Liver (tissue), 9 donors: Measurements from ENCODE around the gene ADCY10. TPM values are rescaled to one million over a fixed set of nuclear protein-coding genes. Genes with fewer than 3 reads are reported as not detected.
"Not testable (repeated sequence)": the region's sequence is repeated elsewhere in the genome, so short reads cannot be mapped to it uniquely, and the experiment has no call there.

ENCODE experiments used
- DNase-seq: peaks from one replicate; pipeline ENCODE4 v3.0.0-alpha.2; 2017; ENCODE audit warnings: low spot score
- H3K27ac ChIP-seq, 2 donors: one replicate each; pipeline ENCODE4 v1.7.0; 2013; ENCODE audit warnings: inconsistent platforms in 2 of 2, low read length in 2 of 2, control low read depth in 1 of 2, low read depth in 1 of 2, mild to moderate bottlenecking in 1 of 2
- H3K27me3 ChIP-seq, 4 donors: one replicate each; pipeline versions ENCODE4 v1.6.1 to v1.7.0; 2013; ENCODE audit warnings: low read length in 3 of 4, inconsistent platforms in 1 of 4, mild to moderate bottlenecking in 1 of 4, moderate library complexity in 1 of 4; ENCODE audit not compliant: control insufficient read depth in 4 of 4, insufficient read depth in 4 of 4
- H3K36me3 ChIP-seq, 4 donors: one replicate each; pipeline versions ENCODE4 v1.6.1 to v1.7.0; 2013; ENCODE audit warnings: low read length in 3 of 4, mild to moderate bottlenecking in 3 of 4, low read depth in 1 of 4, moderate library complexity in 1 of 4; ENCODE audit not compliant: control insufficient read depth in 4 of 4, insufficient read depth in 3 of 4
- H3K4me1 ChIP-seq, 4 donors: one replicate each; pipeline versions ENCODE4 v1.6.1 to v1.7.0; 2013; ENCODE audit warnings: low read length in 3 of 4, mild to moderate bottlenecking in 3 of 4, moderate library complexity in 1 of 4; ENCODE audit not compliant: control insufficient read depth in 4 of 4, insufficient read depth in 4 of 4
- H3K4me3 ChIP-seq, 3 donors: one replicate each; pipeline versions ENCODE4 v1.6.1 to v1.7.0; 2013; ENCODE audit warnings: low read length in 3 of 3, control low read depth in 1 of 3, low read depth in 1 of 3, mild to moderate bottlenecking in 1 of 3
- H3K9ac ChIP-seq, 2 donors: one replicate each; pipeline ENCODE4 v1.7.0; 2013; ENCODE audit warnings: low read length in 2 of 2, mild to moderate bottlenecking in 2 of 2, moderate library complexity in 2 of 2, control low read depth in 1 of 2, low read depth in 1 of 2
- H3K9me3 ChIP-seq, 4 donors: one replicate each; pipeline versions ENCODE4 v1.6.1 to v1.7.0; 2013; ENCODE audit warnings: low read length in 3 of 4; ENCODE audit not compliant: control insufficient read depth in 4 of 4
- EGR1 ChIP-seq, 2 donors: IDR thresholded peaks; 2 replicates each; pipeline ENCODE4 v1.6.1; 2016 to 2018; ENCODE audit warnings: antibody characterized with exemption in 2 of 2, low read depth in 2 of 2
- FOXA1 ChIP-seq: IDR thresholded peaks from 2 replicates; pipeline ENCODE4 v1.6.1; 2016; ENCODE audit warnings: antibody characterized with exemption
- GABPA ChIP-seq, 2 donors: IDR thresholded peaks in 1 of 2; conservative IDR thresholded peaks in 1 of 2; 2 replicates each; pipeline ENCODE4 v1.6.1; 2016; ENCODE audit warnings: antibody characterized with exemption in 2 of 2, mild to moderate bottlenecking in 1 of 2, moderate library complexity in 1 of 2
- HNF4A ChIP-seq, 2 donors: conservative IDR thresholded peaks; 2 replicates each; pipeline ENCODE4 v1.6.1; 2016; ENCODE audit warnings: antibody characterized with exemption in 2 of 2, mild to moderate bottlenecking in 2 of 2
- HNF4G ChIP-seq: IDR thresholded peaks from 2 replicates; pipeline ENCODE4 v1.6.1; 2016; ENCODE audit warnings: antibody characterized with exemption
- JUND ChIP-seq, 2 donors: IDR thresholded peaks; 2 replicates each; pipeline ENCODE4 v1.6.1; 2016; ENCODE audit warnings: antibody characterized with exemption in 2 of 2
- NR2F2 ChIP-seq: IDR thresholded peaks from 2 replicates; pipeline ENCODE4 v1.6.1; 2016; ENCODE audit warnings: antibody characterized with exemption
- SP1 ChIP-seq: IDR thresholded peaks from 2 replicates; pipeline ENCODE4 v1.6.1; 2018; ENCODE audit warnings: antibody characterized with exemption, mild to moderate bottlenecking
- TAF1 ChIP-seq: conservative IDR thresholded peaks from 2 replicates; pipeline ENCODE4 v1.6.1; 2016; ENCODE audit warnings: antibody characterized with exemption, mild to moderate bottlenecking
- WGBS: extraction: QIAGEN DNeasy Blood & Tissue Kit; methylation state at CpG from one replicate; pipeline ENCODE4 v1.1.7; 2013; 5-methylcytosine and 5-hydroxymethylcytosine counted together
- polyA plus RNA-seq, 2 donors: library from polyadenylated mRNA; stranded (reverse) in 1 of 2; unstranded in 1 of 2; fragments of 200-250 nt in 1 of 2; fragments of >200 nt in 1 of 2; fragmentation: Nextera tagmentation in 1 of 2; extraction: Ambion mirVana in 1 of 2; gene quantifications; one replicate each; pipeline versions ENCODE4 v1.2.1 to v1.2.3, GENCODE V29; 2013 to 2015
- total RNA-seq, 2 donors: library from RNA; depleted of rRNA; stranded (reverse); fragments of >200 nt; gene quantifications; one replicate each; pipeline ENCODE4 v1.2.3, GENCODE V29; 2014
- TF ChIP-seq, protein P1 (sequence below): fragments of 150-350 bp; IDR thresholded peaks from 2 replicates; pipeline ENCODE4 v1.5.1; 2017; ENCODE audit warnings: improper control_type of control experiment, low read depth, low read length; ENCODE audit not compliant: missing input control
- TF ChIP-seq, protein P2 (sequence below): IDR thresholded peaks from 2 replicates; pipeline ENCODE4 v1.6.1; 2016; ENCODE audit warnings: antibody characterized with exemption
- TF ChIP-seq, protein P3 (sequence below): IDR thresholded peaks from 2 replicates; pipeline ENCODE4 v1.6.1; 2016; ENCODE audit warnings: antibody characterized with exemption, mild to moderate bottlenecking
- TF ChIP-seq, protein P4 (sequence below): IDR thresholded peaks from 2 replicates; pipeline ENCODE4 v1.6.1; 2016; ENCODE audit warnings: antibody characterized with exemption
- TF ChIP-seq, protein P5 (sequence below): IDR thresholded peaks from 2 replicates; pipeline ENCODE4 v1.6.1; 2016; ENCODE audit warnings: antibody characterized with exemption
- donor health status: healthy.
- donor health status: healthy.
- donor health status: healthy.
- donor health status: healthy.
- donor health status: healthy.

ADCY10 gene
- total and polyA plus RNA-seq, 4 donors, result 0.89 to 4.7 (median 2.3) TPM

DNA sequence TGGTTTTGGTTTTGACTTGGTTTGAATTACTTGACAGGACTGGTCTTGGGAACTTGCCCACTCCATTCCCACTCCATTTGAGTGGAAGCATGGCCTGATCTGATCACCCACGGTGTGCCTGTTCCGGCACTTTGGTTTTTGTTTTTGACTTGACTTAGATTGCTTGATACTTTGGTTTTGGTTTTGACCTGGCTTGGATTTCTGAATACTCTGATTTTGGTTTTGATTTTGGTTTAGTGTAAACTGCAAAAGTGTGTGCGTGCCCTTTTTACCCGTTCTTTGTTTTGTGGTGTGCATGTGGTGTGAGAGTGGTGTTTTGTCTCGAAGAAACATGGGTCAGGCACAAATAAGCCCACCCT, 50.0 kb downstream of the ADCY10 start:
- Histone ChIP-seq H3K9me3 (no peaks in the 10 kb centered on the region), H3K27me3 (no peaks in the 10 kb centered on the region), H3K4me3 (no peak overlapping the region), H3K36me3 (no peaks in the 10 kb centered on the region), H3K4me1 (no peaks in the 10 kb centered on the region), H3K9ac (no peak overlapping the region), H3K27ac (no peak overlapping the region)
- DNase-seq, result no peak
- TF ChIP-seq, protein P1, sequence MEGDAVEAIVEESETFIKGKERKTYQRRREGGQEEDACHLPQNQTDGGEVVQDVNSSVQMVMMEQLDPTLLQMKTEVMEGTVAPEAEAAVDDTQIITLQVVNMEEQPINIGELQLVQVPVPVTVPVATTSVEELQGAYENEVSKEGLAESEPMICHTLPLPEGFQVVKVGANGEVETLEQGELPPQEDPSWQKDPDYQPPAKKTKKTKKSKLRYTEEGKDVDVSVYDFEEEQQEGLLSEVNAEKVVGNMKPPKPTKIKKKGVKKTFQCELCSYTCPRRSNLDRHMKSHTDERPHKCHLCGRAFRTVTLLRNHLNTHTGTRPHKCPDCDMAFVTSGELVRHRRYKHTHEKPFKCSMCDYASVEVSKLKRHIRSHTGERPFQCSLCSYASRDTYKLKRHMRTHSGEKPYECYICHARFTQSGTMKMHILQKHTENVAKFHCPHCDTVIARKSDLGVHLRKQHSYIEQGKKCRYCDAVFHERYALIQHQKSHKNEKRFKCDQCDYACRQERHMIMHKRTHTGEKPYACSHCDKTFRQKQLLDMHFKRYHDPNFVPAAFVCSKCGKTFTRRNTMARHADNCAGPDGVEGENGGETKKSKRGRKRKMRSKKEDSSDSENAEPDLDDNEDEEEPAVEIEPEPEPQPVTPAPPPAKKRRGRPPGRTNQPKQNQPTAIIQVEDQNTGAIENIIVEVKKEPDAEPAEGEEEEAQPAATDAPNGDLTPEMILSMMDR, result no peak
- no peak for TF ChIP-seq EGR1 (IDR thresholded peaks at IDR 0.05; ENCODE audit: low read depth in 2 of 2)
- TF ChIP-seq, protein P2, sequence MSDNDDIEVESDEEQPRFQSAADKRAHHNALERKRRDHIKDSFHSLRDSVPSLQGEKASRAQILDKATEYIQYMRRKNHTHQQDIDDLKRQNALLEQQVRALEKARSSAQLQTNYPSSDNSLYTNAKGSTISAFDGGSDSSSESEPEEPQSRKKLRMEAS, result no peak
- 94% methylated on average over 5 of the region's 5 CpGs for WGBS

DNA sequence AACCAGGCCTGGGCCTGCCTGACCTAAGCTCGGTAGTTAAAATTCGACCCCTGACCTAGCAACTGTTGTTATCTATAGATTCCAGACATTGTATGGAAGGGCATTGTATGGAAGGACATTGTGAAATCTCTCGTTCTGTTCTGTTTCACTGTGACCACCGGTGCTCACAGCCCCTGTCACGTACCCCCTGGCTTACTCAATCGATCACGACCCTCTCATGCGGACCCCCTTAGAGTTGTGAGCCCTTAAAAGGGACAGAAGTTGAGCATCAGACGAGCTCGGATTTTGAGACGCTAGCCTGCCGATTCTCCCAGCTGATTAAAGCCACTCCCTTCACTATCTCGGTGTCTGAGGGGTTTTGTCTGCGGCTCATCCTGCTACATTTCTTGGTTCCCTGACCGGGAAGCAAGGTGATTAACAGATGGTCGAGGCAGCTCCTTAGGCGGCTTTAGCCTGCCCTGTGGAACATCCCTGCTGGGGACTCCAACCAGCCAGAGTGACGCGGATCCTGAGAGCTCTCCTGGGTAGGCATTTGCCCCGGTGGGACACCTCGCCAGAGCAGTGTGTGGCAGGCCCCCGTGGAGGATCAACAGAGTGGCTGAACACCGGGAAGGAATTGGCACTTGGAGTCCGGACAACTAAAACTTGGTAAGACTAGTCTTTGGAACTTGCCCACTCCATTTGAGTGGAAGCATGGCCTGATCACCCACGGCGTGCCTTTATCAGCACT, 50.6 kb downstream of the ADCY10 start:
- H3K9me3 ChIP-seq, DNase-seq, H3K27me3 ChIP-seq, H3K9ac ChIP-seq, H3K4me1 ChIP-seq, H3K36me3 ChIP-seq, H3K27ac ChIP-seq, H3K4me3 ChIP-seq: not testable (repeated sequence)
- WGBS, result 93% methylated on average over 26 of the region's 26 CpGs

DNA sequence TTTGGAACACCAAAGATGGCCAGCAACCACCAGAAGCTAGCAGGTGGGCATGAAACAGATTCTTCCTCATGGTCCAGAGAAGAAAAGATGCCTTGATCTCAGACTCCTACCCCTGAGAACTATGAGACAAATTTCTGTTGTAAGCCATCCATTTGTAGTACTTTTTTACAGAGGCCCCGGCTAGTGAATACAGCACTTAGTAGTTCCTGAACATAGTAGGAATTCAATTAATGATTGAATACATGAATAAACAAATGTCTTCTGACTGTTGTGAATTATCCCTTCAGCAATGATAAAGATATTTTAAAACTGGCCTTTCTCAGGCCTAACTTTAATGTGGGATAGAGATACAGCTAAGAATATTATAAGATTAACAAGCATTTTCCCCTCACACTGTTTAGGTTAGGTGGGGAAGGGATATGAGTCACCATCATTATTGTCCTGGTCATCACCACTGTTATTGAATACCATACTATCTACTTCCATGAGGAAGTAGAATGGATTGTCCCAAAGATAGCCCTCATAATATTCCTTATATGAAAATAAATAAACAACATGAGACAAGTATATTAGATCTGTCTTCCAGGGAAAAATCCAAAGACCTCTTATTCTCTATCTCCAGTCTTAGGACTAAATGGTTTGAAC, 51.4 kb downstream of the ADCY10 start:
- Histone ChIP-seq H3K36me3 (no peaks in the 10 kb centered on the region), H3K4me1 (no peaks in the 10 kb centered on the region), H3K9me3 (no peaks in the 10 kb centered on the region), H3K9ac (no peak overlapping the region), H3K27me3 (no peaks in the 10 kb centered on the region), H3K4me3 (no peak overlapping the region), H3K27ac (no peak overlapping the region)
- no peak for DNase-seq
- 99% methylated on average over 1 of the region's 1 CpG for WGBS
- no peak for TF ChIP-seq HNF4A (conservative IDR thresholded peaks at IDR 0.05)
- no peak for TF ChIP-seq HNF4G
- TF ChIP-seq, protein P3, sequence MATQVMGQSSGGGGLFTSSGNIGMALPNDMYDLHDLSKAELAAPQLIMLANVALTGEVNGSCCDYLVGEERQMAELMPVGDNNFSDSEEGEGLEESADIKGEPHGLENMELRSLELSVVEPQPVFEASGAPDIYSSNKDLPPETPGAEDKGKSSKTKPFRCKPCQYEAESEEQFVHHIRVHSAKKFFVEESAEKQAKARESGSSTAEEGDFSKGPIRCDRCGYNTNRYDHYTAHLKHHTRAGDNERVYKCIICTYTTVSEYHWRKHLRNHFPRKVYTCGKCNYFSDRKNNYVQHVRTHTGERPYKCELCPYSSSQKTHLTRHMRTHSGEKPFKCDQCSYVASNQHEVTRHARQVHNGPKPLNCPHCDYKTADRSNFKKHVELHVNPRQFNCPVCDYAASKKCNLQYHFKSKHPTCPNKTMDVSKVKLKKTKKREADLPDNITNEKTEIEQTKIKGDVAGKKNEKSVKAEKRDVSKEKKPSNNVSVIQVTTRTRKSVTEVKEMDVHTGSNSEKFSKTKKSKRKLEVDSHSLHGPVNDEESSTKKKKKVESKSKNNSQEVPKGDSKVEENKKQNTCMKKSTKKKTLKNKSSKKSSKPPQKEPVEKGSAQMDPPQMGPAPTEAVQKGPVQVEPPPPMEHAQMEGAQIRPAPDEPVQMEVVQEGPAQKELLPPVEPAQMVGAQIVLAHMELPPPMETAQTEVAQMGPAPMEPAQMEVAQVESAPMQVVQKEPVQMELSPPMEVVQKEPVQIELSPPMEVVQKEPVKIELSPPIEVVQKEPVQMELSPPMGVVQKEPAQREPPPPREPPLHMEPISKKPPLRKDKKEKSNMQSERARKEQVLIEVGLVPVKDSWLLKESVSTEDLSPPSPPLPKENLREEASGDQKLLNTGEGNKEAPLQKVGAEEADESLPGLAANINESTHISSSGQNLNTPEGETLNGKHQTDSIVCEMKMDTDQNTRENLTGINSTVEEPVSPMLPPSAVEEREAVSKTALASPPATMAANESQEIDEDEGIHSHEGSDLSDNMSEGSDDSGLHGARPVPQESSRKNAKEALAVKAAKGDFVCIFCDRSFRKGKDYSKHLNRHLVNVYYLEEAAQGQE, result no peak
- no peak for TF ChIP-seq TAF1
- no peak for TF ChIP-seq GABPA (IDR thresholded peaks at IDR 0.05 in 1 of 2, conservative IDR thresholded peaks at IDR 0.05 in 1 of 2)
- no peak for TF ChIP-seq NR2F2
- no peak for TF ChIP-seq EGR1 (IDR thresholded peaks at IDR 0.05; ENCODE audit: low read depth in 2 of 2)
- TF ChIP-seq, protein P1, result no peak
- no peak for TF ChIP-seq SP1
- TF ChIP-seq, protein P2, result no peak
- no peak for TF ChIP-seq FOXA1
- no peak for TF ChIP-seq JUND (IDR thresholded peaks at IDR 0.05)
- TF ChIP-seq, protein P4, sequence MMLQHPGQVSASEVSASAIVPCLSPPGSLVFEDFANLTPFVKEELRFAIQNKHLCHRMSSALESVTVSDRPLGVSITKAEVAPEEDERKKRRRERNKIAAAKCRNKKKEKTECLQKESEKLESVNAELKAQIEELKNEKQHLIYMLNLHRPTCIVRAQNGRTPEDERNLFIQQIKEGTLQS, result no peak
- TF ChIP-seq, protein P5, sequence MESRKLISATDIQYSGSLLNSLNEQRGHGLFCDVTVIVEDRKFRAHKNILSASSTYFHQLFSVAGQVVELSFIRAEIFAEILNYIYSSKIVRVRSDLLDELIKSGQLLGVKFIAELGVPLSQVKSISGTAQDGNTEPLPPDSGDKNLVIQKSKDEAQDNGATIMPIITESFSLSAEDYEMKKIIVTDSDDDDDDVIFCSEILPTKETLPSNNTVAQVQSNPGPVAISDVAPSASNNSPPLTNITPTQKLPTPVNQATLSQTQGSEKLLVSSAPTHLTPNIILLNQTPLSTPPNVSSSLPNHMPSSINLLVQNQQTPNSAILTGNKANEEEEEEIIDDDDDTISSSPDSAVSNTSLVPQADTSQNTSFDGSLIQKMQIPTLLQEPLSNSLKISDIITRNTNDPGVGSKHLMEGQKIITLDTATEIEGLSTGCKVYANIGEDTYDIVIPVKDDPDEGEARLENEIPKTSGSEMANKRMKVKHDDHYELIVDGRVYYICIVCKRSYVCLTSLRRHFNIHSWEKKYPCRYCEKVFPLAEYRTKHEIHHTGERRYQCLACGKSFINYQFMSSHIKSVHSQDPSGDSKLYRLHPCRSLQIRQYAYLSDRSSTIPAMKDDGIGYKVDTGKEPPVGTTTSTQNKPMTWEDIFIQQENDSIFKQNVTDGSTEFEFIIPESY, result no peak
